Peyer's patch (tissue), 4 donors: Measurements from ENCODE around the gene HPCAL1.

Experiments
- POLR2A ChIP-seq, 2 donors: fragments of 450-650 bp; IDR thresholded peaks; one replicate each; pipeline ENCODE4 v1.5.1; 2017; ENCODE audit warnings: antibody characterized with exemption in 2 of 2, mild to moderate bottlenecking in 2 of 2, moderate library complexity in 2 of 2
- TF ChIP-seq, protein P1 (sequence below), 6 experiments: fragments of 450-650 bp in 4 of 6; fragments of 200-600 bp in 2 of 6; sonication (generic) in 1 of 6; IDR thresholded peaks; one replicate each; pipeline ENCODE4 v1.5.1; 2017 to 2019; ENCODE audit warnings: antibody characterized with exemption in 6 of 6, mild to moderate bottlenecking in 3 of 6, moderate library complexity in 1 of 6

DNA sequence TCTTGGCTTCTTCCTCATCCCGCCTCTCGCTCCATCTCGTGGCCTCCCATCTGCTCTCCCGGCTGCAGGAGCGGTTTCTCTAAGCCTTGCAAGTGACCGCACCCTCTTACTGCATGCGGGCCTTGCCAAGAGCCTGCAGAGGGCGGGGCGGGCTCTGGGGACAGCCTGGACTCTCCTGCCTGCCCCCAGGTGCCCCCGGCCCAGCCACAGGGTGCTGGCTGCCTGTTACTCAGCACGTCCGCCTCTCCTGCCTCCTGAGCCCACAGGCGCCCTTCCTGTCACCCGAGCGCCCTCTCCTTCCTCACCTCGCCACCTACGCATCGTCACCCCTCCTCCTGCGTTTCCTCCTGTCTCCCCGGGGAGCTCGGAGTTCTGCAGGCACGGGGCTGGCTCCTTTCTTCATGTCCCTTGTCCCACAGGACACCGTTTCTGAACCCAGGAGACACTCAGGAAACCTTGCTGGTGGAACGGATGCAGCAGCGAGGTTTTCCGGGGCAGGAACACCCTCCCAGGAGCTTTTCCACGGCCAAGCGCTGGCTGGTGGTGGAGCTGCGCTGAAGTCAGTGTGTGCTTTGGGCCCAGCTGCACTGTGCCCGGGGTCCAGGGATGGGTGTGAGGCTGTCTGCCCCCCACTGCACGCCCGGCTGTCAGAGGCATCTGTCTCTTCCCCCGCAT lies 28.5 kb downstream of the HPCAL1 start:
- TF ChIP-seq, protein P1, sequence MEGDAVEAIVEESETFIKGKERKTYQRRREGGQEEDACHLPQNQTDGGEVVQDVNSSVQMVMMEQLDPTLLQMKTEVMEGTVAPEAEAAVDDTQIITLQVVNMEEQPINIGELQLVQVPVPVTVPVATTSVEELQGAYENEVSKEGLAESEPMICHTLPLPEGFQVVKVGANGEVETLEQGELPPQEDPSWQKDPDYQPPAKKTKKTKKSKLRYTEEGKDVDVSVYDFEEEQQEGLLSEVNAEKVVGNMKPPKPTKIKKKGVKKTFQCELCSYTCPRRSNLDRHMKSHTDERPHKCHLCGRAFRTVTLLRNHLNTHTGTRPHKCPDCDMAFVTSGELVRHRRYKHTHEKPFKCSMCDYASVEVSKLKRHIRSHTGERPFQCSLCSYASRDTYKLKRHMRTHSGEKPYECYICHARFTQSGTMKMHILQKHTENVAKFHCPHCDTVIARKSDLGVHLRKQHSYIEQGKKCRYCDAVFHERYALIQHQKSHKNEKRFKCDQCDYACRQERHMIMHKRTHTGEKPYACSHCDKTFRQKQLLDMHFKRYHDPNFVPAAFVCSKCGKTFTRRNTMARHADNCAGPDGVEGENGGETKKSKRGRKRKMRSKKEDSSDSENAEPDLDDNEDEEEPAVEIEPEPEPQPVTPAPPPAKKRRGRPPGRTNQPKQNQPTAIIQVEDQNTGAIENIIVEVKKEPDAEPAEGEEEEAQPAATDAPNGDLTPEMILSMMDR (IDR thresholded peaks at IDR 0.05), result peak in 3 of 6 experiments; percentile 27 to 37 (median 35)
- TF ChIP-seq POLR2A (IDR thresholded peaks at IDR 0.05), result no peak
